IPS-15b (cell line): ENCODE results near the gene BRAP.
"Not testable (repeated sequence)": the region's sequence is repeated elsewhere in the genome, so short reads cannot be mapped to it uniquely, and the experiment has no call there.

Experiments
- H3K27me3 ChIP-seq: one replicate; pipeline ENCODE4 v1.6.1; 2013; ENCODE audit warnings: low read length; ENCODE audit not compliant: control insufficient read depth, insufficient read depth
- H3K36me3 ChIP-seq: one replicate; pipeline ENCODE4 v1.6.1; 2013; ENCODE audit warnings: low read length; ENCODE audit not compliant: control insufficient read depth, insufficient read depth
- H3K4me1 ChIP-seq: one replicate; pipeline ENCODE4 v1.6.1; 2013; ENCODE audit warnings: mild to moderate bottlenecking, low read length; ENCODE audit not compliant: control insufficient read depth, insufficient read depth
- H3K4me3 ChIP-seq: one replicate; pipeline ENCODE4 v1.5.1; 2013; ENCODE audit warnings: low read depth, low read length
- H3K9ac ChIP-seq: one replicate; pipeline ENCODE4 v1.6.1; 2013; ENCODE audit warnings: low read depth, mild to moderate bottlenecking, low read length
- H3K9me3 ChIP-seq: one replicate; pipeline ENCODE4 v1.6.1; 2013; ENCODE audit warnings: mild to moderate bottlenecking, low read length; ENCODE audit not compliant: control insufficient read depth, insufficient read depth

Gene BRAP

GRCh38 chr12:111693818-111694217 is 8.1 kb upstream of the BRAP start:
- no peak overlapping the region for H3K4me3 ChIP-seq
- no peaks in the 10 kb centered on the region for H3K4me1 ChIP-seq
- no peaks in the 10 kb centered on the region for H3K36me3 ChIP-seq

GRCh38 chr12:111692575-111693210 is 6.9 kb upstream of the BRAP start:
- Histone ChIP-seq H3K9ac (no peak overlapping the region), H3K36me3 (no peaks in the 10 kb centered on the region), H3K9me3 (no peaks in the 10 kb centered on the region), H3K4me3 (no peak overlapping the region), H3K4me1 (no peaks in the 10 kb centered on the region), H3K27me3 (no peaks in the 10 kb centered on the region)

More at GRCh38 chr12:111693818-111694217, 8.1 kb upstream of the BRAP start:
- no peaks in the 10 kb centered on the region for H3K9me3 ChIP-seq
- no peak overlapping the region for H3K9ac ChIP-seq
- no peaks in the 10 kb centered on the region for H3K27me3 ChIP-seq

GRCh38 chr12:111691262-111691661 is 5.5 kb upstream of the BRAP start:
- Histone ChIP-seq H3K4me3 (no peak overlapping the region), H3K9me3 (no peaks in the 10 kb centered on the region), H3K9ac (no peak overlapping the region), H3K4me1 (peaks cover 6% of the 10 kb centered on the region), H3K27me3 (no peaks in the 10 kb centered on the region), H3K36me3 (no peaks in the 10 kb centered on the region)

- no peaks in the 10 kb centered on the region for H3K27me3 ChIP-seq
- H3K4me1 ChIP-seq, result peaks cover 6% of the 10 kb centered on the region
- H3K9ac ChIP-seq, result no peak overlapping the region
- H3K9me3 ChIP-seq, result no peaks in the 10 kb centered on the region
- no peak overlapping the region for H3K4me3 ChIP-seq
- H3K36me3 ChIP-seq, result no peaks in the 10 kb centered on the region
Measured at GRCh38 chr12:111687952-111688351, 2.2 kb upstream of the BRAP start.

GRCh38 chr12:111687255-111687654 is 1.5 kb upstream of the BRAP start:
- no peaks in the 10 kb centered on the region for H3K27me3 ChIP-seq
- H3K9ac ChIP-seq, result no peak overlapping the region
- H3K36me3 ChIP-seq, result peaks cover 1% of the 10 kb centered on the region
- H3K4me3 ChIP-seq, result no peak overlapping the region
- H3K4me1 ChIP-seq, result peaks cover 6% of the 10 kb centered on the region
- no peaks in the 10 kb centered on the region for H3K9me3 ChIP-seq

GRCh38 chr12:111686574-111687105 is 884 bp upstream of the BRAP start:
- Histone ChIP-seq H3K27me3 (no peaks in the 10 kb centered on the region), H3K36me3 (peaks cover 3% of the 10 kb centered on the region), H3K4me1 (peaks cover 6% of the 10 kb centered on the region), H3K4me3 (peak overlapping the region; percentile 100), H3K9ac (peak overlapping the region; percentile 4), H3K9me3 (no peaks in the 10 kb centered on the region)

- Histone ChIP-seq H3K9ac (peak overlapping the region; percentile 98), H3K9me3 (no peaks in the 10 kb centered on the region), H3K27me3 (no peaks in the 10 kb centered on the region), H3K36me3 (peaks cover 13% of the 10 kb centered on the region), H3K4me3 (peak overlapping the region; percentile 100), H3K4me1 (peaks cover 6% of the 10 kb centered on the region)
Measured at GRCh38 chr12:111685322-111685810, 390 bp downstream of the BRAP start.

- Histone ChIP-seq H3K9ac (peak overlapping the region; percentile 98), H3K36me3 (peaks cover 15% of the 10 kb centered on the region), H3K4me3 (peak overlapping the region; percentile 100)
- not testable (repeated sequence) for H3K9me3 ChIP-seq, H3K27me3 ChIP-seq, H3K4me1 ChIP-seq
Measured at GRCh38 chr12:111684485-111685198, 1.1 kb downstream of the BRAP start.

- Histone ChIP-seq H3K36me3 (peaks cover 33% of the 10 kb centered on the region), H3K4me1 (no peaks in the 10 kb centered on the region), H3K9me3 (no peaks in the 10 kb centered on the region)
Measured at GRCh38 chr12:111677186-111677585, 8.6 kb downstream of the BRAP start.

GRCh38 chr12:111673503-111673902 is 12.3 kb downstream of the BRAP start:
- Histone ChIP-seq H3K9me3 (no peaks in the 10 kb centered on the region), H3K36me3 (peaks cover 24% of the 10 kb centered on the region), H3K27me3 (no peaks in the 10 kb centered on the region), H3K4me1 (no peaks in the 10 kb centered on the region), H3K9ac (no peak overlapping the region), H3K4me3 (no peak overlapping the region)

More at GRCh38 chr12:111677186-111677585, 8.6 kb downstream of the BRAP start:
- H3K4me3 ChIP-seq, result no peak overlapping the region
- no peaks in the 10 kb centered on the region for H3K27me3 ChIP-seq
- H3K9ac ChIP-seq, result no peak overlapping the region

GRCh38 chr12:111672822-111673381 is 12.9 kb downstream of the BRAP start:
- Histone ChIP-seq H3K4me1 (no peaks in the 10 kb centered on the region), H3K9ac (no peak overlapping the region), H3K4me3 (no peak overlapping the region), H3K36me3 (peaks cover 21% of the 10 kb centered on the region), H3K9me3 (no peaks in the 10 kb centered on the region), H3K27me3 (no peaks in the 10 kb centered on the region)
